ENCODE results near the gene TOM1L1. TPM values are rescaled to one million over a fixed set of nuclear protein-coding genes. Genes with fewer than 3 reads are reported as not detected.

The TOM1L1 gene
- total RNA-seq, 1 experiment from 2014 or later: 44.6 TPM

DNA sequence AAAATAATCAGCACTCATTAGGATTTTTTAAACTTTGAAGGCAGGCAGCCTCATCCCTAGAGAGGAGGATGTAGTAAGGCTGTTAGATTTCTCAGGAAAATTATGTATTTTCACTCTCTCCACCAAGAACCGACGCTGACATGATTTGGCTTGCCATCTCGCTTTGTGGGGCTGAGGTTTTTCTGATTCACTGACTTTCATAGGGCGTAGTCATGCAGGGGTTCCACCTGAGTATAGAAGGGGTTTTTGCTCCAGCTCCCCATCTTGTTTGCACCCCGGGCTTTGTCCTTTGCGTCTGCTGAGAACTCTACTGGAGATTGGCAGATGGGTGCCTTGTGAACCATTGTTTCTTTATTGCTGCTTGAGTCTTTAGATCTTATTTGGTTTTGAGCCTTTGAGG is 20.2 kb downstream of the TOM1L1 start:
- no peak for DNase-seq
- Mint-ChIP-seq H3K4me3 (no peak overlapping the region), H3K36me3 (ENCODE audit: insufficient read depth in 1 of 3, low read depth in 3 of 3) (peaks cover 33 to 63% (median 55%) of the 10 kb centered on the region in 3 experiments), H3K27me3 (ENCODE audit: low read depth) (no peaks in the 10 kb centered on the region), H3K4me1 (peaks cover 26 to 29% of the 10 kb centered on the region in 2 experiments), H3K27ac (peak overlapping the region; percentile 40 to 87 (median 84); a peak in 4 of 7 replicates), H3K9me3 (peaks cover 11 to 12% of the 10 kb centered on the region in 2 experiments; a peak in 4 of 5 replicates)
- Histone ChIP-seq H3K23me2 (ENCODE audit: insufficient read length, low read depth, low read length, poor library complexity, severe bottlenecking) (no peaks in the 10 kb centered on the region), H4K5ac (ENCODE audit: insufficient read length, low read depth, low read length) (no peak overlapping the region), H2BK5ac (ENCODE audit: insufficient read length, low read length) (no peak overlapping the region), H2BK120ac (ENCODE audit: low read depth, low read length, poor library complexity, severe bottlenecking) (no peak overlapping the region), H3K9ac (ENCODE audit: extremely low read depth, insufficient read length, low read length) (no peak overlapping the region), H3K18ac (ENCODE audit: insufficient read length, low read depth, low read length) (no peak overlapping the region), H2BK20ac (ENCODE audit: low read depth, low read length, poor library complexity, severe bottlenecking) (no peak overlapping the region), H4K8ac (replicated peaks; ENCODE audit: insufficient read length, low read depth, low read length) (no peak overlapping the region), H2BK12ac (ENCODE audit: insufficient read length, low read depth, low read length) (no peak overlapping the region), H3K4ac (ENCODE audit: low read depth, low read length) (no peak overlapping the region), H3K23ac (ENCODE audit: insufficient read length, low read depth, low read length) (no peak overlapping the region), H3K79me2 (ENCODE audit: insufficient read depth, low read length) (no peaks in the 10 kb centered on the region; the same call in 1 of the 2 replicates), H3K56ac (ENCODE audit: insufficient read length, low read depth, low read length) (no peak overlapping the region), H3K4me2 (ENCODE audit: insufficient read depth, insufficient read length, low read length) (no peak overlapping the region), H3K27ac (ENCODE audit: insufficient read length, low read depth, low read length) (no peak overlapping the region), H3K14ac (ENCODE audit: insufficient read depth, low read length) (no peak overlapping the region), H4K20me1 (ENCODE audit: control insufficient read depth, insufficient read depth, insufficient read length) (no peaks in the 10 kb centered on the region), H3K27me3 (ENCODE audit: insufficient read depth, low read length) (no peaks in the 10 kb centered on the region), H3K79me1 (ENCODE audit: insufficient read depth, low read depth, low read length, poor library complexity, severe bottlenecking) (no peaks in the 10 kb centered on the region), H3K4me1 (ENCODE audit: insufficient read depth, low read length) (no peaks in the 10 kb centered on the region), H4K91ac (ENCODE audit: insufficient read length, low read depth, low read length) (no peak overlapping the region), H3K9me3 (ENCODE audit: control insufficient read depth, low read depth, low read length) (no peaks in the 10 kb centered on the region), H2AFZ (ENCODE audit: low read length) (no peak overlapping the region), H2AK5ac (ENCODE audit: insufficient read length, low read length) (no peak overlapping the region), H3T11ph (ENCODE audit: low read length) (no peak overlapping the region), H2BK15ac (ENCODE audit: low read depth, low read length) (no peak overlapping the region)
- no CpG with 5 or more reads among the region's 6 CpGs for WGBS (ENCODE audit: extremely low coverage, insufficient read length, low lambda C conversion rate)
- TF ChIP-seq, protein P1, sequence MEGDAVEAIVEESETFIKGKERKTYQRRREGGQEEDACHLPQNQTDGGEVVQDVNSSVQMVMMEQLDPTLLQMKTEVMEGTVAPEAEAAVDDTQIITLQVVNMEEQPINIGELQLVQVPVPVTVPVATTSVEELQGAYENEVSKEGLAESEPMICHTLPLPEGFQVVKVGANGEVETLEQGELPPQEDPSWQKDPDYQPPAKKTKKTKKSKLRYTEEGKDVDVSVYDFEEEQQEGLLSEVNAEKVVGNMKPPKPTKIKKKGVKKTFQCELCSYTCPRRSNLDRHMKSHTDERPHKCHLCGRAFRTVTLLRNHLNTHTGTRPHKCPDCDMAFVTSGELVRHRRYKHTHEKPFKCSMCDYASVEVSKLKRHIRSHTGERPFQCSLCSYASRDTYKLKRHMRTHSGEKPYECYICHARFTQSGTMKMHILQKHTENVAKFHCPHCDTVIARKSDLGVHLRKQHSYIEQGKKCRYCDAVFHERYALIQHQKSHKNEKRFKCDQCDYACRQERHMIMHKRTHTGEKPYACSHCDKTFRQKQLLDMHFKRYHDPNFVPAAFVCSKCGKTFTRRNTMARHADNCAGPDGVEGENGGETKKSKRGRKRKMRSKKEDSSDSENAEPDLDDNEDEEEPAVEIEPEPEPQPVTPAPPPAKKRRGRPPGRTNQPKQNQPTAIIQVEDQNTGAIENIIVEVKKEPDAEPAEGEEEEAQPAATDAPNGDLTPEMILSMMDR (conservative IDR thresholded peaks at IDR 0.05): no peak
